ENCODE results near the gene SIMC1.
"Not testable (repeated sequence)": the region's sequence is repeated elsewhere in the genome, so short reads cannot be mapped to it uniquely, and the experiment has no call there.

Gene SIMC1

GRCh38 chr5:176216393-176216916, 21.8 kb upstream of the SIMC1 start:
- not testable (repeated sequence) for DNase-seq

DNA sequence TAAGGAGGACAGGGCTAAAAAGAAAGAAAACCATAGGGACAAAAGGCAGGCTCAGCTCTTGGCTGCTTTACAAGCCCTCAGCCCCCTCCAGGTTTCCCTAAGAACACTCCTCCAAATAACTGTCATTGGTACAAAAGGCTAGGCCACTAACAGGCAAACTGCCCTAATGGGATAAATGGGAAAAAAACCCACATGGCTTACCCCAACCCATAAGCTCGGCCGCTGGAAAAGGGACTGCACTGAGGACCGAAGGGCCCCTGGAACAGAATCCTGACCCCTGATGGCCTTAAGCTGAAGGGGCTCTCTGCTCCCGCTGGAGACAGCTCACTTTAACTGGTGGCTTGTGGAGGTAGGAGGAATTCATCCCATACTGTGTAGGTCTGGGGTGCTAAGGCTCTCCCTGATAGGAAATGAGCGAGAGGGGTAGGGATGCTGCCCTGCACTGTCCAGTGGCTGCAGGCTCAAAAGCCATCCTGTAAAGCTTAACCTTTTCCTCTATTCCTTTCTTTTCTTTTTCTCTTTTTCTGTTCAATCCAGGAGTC, 21.0 kb upstream of the SIMC1 start:
- DNase-seq = not testable (repeated sequence)

DNA sequence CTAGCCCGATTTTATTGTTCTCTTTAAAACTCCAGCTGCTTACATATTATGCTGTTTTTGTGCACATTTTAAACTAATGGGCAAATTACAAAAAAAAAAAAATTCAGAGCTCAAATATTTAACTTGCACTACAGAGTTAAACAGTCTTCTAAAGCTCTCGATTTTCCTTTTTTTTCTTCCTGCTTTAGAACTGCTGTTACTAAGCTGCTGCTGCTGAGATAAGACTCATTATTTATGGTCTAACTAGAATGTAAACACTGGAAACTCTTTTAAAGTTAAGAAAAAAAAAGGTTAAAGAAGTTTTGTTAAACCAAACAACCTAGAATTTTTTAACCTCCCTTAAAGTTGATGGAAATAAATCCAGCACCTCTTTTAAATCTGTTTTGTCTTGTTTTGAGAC, 20.5 kb upstream of the SIMC1 start:
- not testable (repeated sequence) for DNase-seq

GRCh38 chr5:176222006-176222405, 16.2 kb upstream of the SIMC1 start:
- not testable (repeated sequence) for DNase-seq

GRCh38 chr5:176228358-176228757, 9.9 kb upstream of the SIMC1 start:
- not testable (repeated sequence) for DNase-seq

GRCh38 chr5:176233253-176233652, 5.0 kb upstream of the SIMC1 start:
- DNase-seq = not testable (repeated sequence)

- DNase-seq = not testable (repeated sequence)
Measured at GRCh38 chr5:176235155-176235554, 3.1 kb upstream of the SIMC1 start.

DNA sequence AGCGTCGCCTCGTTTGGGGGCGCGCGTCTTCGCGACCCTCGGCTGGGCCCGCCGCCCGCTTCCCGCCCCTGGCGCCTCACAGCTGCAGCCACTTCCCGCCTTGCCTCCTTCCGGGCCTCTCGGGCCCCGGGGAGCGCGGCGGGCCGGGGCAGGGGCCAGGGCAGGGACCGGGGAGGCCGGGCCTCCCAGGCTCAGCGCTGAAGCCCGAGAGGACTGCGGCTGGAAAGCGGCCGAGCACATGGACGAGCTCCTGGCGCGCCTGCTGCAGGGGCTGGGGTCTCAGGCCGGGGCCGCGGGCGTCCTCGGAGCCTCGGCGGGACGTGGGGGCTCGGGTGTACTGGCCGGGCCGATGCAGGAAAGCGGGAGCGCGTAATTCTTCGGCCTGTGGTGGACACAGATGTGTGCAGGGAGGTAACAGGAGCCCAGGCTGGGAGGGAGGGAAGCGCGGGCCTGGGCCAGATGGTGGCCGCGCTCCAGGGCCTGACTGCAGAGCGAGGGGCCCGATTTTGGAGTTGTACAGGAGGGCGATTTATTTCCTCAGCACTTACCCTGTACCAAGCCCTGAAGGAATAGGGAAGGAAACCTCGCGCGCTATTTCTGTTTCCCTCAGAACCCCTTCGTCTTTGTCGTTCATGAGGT, 540 bp downstream of the SIMC1 start:
- DNase-seq = not testable (repeated sequence)

DNA sequence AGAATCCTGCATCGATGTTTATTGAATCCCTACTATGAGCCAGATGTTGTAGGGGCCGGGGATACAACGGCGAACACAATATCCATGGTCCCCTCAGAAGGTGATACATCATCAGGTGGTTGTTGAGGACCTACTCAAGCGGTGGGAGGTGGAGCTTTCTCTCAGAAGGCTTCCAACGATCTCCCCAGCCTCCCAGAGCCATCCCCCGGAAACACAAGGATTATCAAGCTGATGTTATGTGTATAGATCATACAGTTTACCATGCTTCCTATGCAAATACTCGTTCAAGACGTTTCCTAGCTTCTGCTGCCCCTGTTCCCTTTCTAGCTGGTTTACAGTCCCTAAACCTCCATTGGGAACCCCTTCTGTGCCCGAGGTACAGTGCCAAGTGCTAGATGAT, 1.1 kb downstream of the SIMC1 start:
- DNase-seq = not testable (repeated sequence)

GRCh38 chr5:176244318-176244717, 6.1 kb downstream of the SIMC1 start:
- DNase-seq = not testable (repeated sequence)

DNA sequence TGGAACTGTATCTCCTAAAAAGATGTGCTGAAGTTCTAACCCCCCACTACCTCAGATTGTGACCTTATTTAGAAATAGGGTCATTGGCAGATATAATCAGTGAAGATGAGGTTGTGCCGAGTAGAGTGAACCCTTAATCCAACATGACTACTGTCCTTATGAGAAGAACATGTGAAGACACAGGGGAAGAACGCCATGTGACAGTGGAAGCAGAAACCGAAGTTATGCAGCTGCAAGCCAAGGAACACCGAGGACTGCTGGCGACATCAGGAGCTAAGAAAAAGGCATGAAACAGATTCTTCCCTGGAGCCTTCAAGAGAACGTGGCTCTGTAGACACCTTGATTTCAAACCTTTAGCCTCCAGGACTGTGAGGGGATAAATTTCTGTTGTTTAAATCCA, 6.8 kb downstream of the SIMC1 start:
- DNase-seq = not testable (repeated sequence)

- not testable (repeated sequence) for DNase-seq
Measured at GRCh38 chr5:176245489-176245888, 7.3 kb downstream of the SIMC1 start.

- not testable (repeated sequence) for DNase-seq
Measured at GRCh38 chr5:176250691-176251090, 12.5 kb downstream of the SIMC1 start.

GRCh38 chr5:176252171-176252570, 13.9 kb downstream of the SIMC1 start:
- DNase-seq = not testable (repeated sequence)

GRCh38 chr5:176253370-176254065, 15.3 kb downstream of the SIMC1 start:
- not testable (repeated sequence) for DNase-seq

- DNase-seq = not testable (repeated sequence)
Measured at GRCh38 chr5:176254066-176254393, 15.8 kb downstream of the SIMC1 start.

- not testable (repeated sequence) for DNase-seq
Measured at GRCh38 chr5:176257871-176258505, 19.8 kb downstream of the SIMC1 start.

GRCh38 chr5:176260682-176261081, 22.5 kb downstream of the SIMC1 start:
- DNase-seq = not testable (repeated sequence)

DNA sequence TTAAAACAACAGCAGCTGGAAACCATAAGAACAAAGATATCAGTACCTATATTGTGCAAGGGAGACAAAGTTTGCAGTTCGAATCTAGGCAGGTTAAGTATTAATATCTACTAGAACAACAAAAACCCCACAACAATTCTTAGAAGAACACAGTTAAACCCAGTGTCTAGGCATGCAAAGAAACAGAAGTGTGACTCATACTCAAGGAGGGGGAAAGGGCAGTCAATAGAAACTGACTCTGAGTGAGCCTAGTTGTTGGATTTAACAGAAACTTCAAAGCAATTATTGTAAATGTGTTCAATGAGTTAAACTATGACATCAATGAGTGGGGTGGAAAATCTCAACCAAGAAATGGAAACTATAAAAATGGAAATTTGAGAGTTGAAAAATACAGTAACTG, 28.2 kb downstream of the SIMC1 start:
- DNase-seq = not testable (repeated sequence)

GRCh38 chr5:176289018-176289417, 50.8 kb downstream of the SIMC1 start:
- DNase-seq = not testable (repeated sequence)

DNA sequence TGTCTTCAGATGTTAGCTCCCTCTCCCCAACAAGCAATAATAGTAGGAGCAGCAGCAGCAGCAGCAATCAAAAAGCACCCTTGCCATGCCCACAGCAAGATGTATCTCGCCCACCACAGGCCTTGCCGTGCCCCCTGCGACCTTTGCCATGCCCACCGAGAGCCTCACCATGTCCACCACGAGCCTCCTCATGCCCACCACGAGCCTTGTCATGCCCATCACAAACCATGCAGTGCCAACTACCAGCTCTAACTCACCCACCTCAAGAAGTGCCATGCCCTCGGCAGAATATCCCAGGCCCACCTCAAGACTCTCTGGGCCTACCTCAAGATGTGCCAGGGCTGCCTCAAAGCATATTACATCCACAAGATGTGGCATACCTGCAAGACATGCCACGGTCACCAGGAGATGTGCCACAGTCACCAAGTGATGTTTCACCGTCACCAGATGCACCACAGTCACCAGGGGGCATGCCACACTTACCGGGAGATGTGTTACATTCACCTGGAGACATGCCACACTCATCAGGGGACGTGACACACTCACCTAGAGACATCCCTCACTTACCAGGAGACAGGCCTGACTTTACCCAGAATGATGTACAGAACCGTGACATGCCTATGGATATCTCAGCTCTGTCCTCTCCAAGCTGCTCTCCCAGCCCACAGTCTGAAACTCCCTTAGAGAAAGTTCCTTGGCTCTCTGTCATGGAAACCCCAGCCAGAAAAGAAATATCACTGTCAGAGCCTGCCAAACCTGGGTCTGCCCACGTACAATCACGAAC, 52.0 kb downstream of the SIMC1 start:
- not testable (repeated sequence) for DNase-seq

DNA sequence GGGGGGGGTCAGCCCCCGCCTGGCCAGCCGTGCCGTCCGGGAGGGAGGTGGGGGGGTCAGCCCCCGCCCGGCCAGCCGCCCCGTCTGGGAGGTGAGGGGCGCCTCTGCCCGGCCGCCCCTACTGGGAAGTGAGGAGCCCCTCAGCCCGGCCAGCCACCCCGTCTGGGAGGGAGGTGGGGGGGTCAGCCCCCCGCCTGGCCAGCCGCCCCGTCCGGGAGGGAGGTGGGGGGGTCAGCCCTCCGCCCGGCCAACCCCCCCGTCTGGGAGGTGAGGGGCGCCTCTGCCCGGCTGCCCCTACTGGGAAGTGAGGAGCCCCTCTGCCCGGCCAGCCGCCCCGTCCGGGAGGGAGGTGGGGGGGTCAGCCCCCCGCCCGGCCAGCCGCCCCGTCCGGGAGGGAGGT, 67.1 kb downstream of the SIMC1 start:
- not testable (repeated sequence) for DNase-seq
